BE2C (cell line): ENCODE measurements around the gene SOX2.

Experiments
- DNase-seq: peaks from one replicate; pipeline ENCODE4 v3.0.0-alpha.2; 2020
- H3K27me3 ChIP-seq: fragments of 250-450 bp; sonication (Bioruptor Pico); 2 replicates; pipeline ENCODE4 v1.5.1; 2020; ENCODE audit warnings: mild to moderate bottlenecking
- H3K36me3 ChIP-seq: fragments of 250-450 bp; sonication (Bioruptor Pico); 2 replicates; pipeline ENCODE4 v1.5.1; 2020; ENCODE audit warnings: mild to moderate bottlenecking
- H3K4me1 ChIP-seq: fragments of 250-450 bp; sonication (Bioruptor Pico); 2 replicates; pipeline ENCODE4 v1.5.1; 2020
- H3K4me3 ChIP-seq: 2 replicates; pipeline ENCODE4 v1.5.1; 2011; ENCODE audit warnings: low read depth, low read length
- H3K9me3 ChIP-seq: fragments of 250-450 bp; sonication (Bioruptor Pico); 2 replicates; pipeline ENCODE4 v1.5.1; 2020
- CTCF ChIP-seq: IDR thresholded peaks from 2 replicates; pipeline ENCODE4 v1.5.1; 2012; ENCODE audit warnings: mild to moderate bottlenecking, low read depth, low read length

The SOX2 gene

GRCh38 chr3:181715571-181716340 is 4.0 kb downstream of the SOX2 start:
- Histone ChIP-seq H3K4me3 (no peak overlapping the region), H3K9me3 (no peaks in the 10 kb centered on the region), H3K36me3 (no peaks in the 10 kb centered on the region), H3K4me1 (no peaks in the 10 kb centered on the region; the same call in 1 of the 2 replicates), H3K27me3 (peaks cover 22% of the 10 kb centered on the region)
- DNase-seq, result no peak
- no peak for TF ChIP-seq CTCF

- Histone ChIP-seq H3K4me3 (no peak overlapping the region), H3K36me3 (no peaks in the 10 kb centered on the region)
Observed at GRCh38 chr3:181716966-181717365, 5.2 kb downstream of the SOX2 start.

GRCh38 chr3:181717549-181718171 is 5.9 kb downstream of the SOX2 start:
- H3K9me3 ChIP-seq, result no peaks in the 10 kb centered on the region
- TF ChIP-seq CTCF, result no peak
- H3K4me3 ChIP-seq, result no peak overlapping the region
- H3K36me3 ChIP-seq, result no peaks in the 10 kb centered on the region
- no peaks in the 10 kb centered on the region; the same call in 1 of the 2 replicates for H3K4me1 ChIP-seq
- DNase-seq, result no peak
- peaks cover 18% of the 10 kb centered on the region for H3K27me3 ChIP-seq

More at GRCh38 chr3:181716966-181717365, 5.2 kb downstream of the SOX2 start:
- no peaks in the 10 kb centered on the region for H3K9me3 ChIP-seq
- no peak for DNase-seq
- H3K27me3 ChIP-seq, result peaks cover 22% of the 10 kb centered on the region
- TF ChIP-seq CTCF, result no peak
- no peaks in the 10 kb centered on the region; the same call in 1 of the 2 replicates for H3K4me1 ChIP-seq

GRCh38 chr3:181718369-181718768 is 6.6 kb downstream of the SOX2 start:
- Histone ChIP-seq H3K27me3 (peaks cover 13% of the 10 kb centered on the region), H3K4me1 (no peaks in the 10 kb centered on the region; the same call in 1 of the 2 replicates), H3K9me3 (no peaks in the 10 kb centered on the region), H3K36me3 (no peaks in the 10 kb centered on the region), H3K4me3 (no peak overlapping the region)
- DNase-seq, result no peak
- TF ChIP-seq CTCF, result no peak

- H3K27me3 ChIP-seq, result peaks cover 8% of the 10 kb centered on the region; the same call in 1 of the 2 replicates
- H3K36me3 ChIP-seq, result no peaks in the 10 kb centered on the region
- no peak overlapping the region for H3K4me3 ChIP-seq
- no peak for TF ChIP-seq CTCF
- no peak for DNase-seq
- no peaks in the 10 kb centered on the region for H3K9me3 ChIP-seq
- no peaks in the 10 kb centered on the region; the same call in 1 of the 2 replicates for H3K4me1 ChIP-seq
Observed at GRCh38 chr3:181718987-181719911, 7.5 kb downstream of the SOX2 start.
